Caki2 (cell line): Measurements from ENCODE around the gene CMKLR1. TPM values are rescaled to one million over a fixed set of nuclear protein-coding genes. Genes with fewer than 3 reads are reported as not detected.

ENCODE experiments used
- DNase-seq: peaks from one replicate; pipeline ENCODE4 v3.0.0-alpha.2; 2015; ENCODE audit warnings: low read depth
- in situ Hi-C: cut with HindIII; loops from 2 replicates; pipeline ENCODE4 v1.10.0; 2016; ENCODE audit warnings: low sequenced_read_pairs, low pct_unique_long_range_greater_than_20kb, mixed read lengths
- total RNA-seq: library from RNA; depleted of rRNA; stranded (reverse); fragments of >200 nt; shearing (Covaris generic); gene quantifications from 2 replicates; pipeline ENCODE4 v1.2.3, GENCODE V29; 2014; ENCODE audit warnings: low replicate concordance

Gene CMKLR1
- total RNA-seq, 1 experiment from 2014 or later = not detected

- in situ Hi-C loops = no loop called here
These were observed 51.9 kb downstream of the CMKLR1 start for GRCh38 chr12:108287227-108287626.

GRCh38 chr12:108285016-108285415 lies 54.1 kb downstream of the CMKLR1 start:
- no peak for DNase-seq
- in situ Hi-C loops = no loop called here

More at GRCh38 chr12:108287227-108287626, 51.9 kb downstream of the CMKLR1 start:
- DNase-seq = no peak

GRCh38 chr12:108284163-108284562 lies 54.9 kb downstream of the CMKLR1 start:
- in situ Hi-C loops = no loop called here
- DNase-seq = no peak

- in situ Hi-C loops = no loop called here
- DNase-seq = no peak
These were observed 56.4 kb downstream of the CMKLR1 start for GRCh38 chr12:108282676-108283075.

GRCh38 chr12:108282160-108282559 lies 57.0 kb downstream of the CMKLR1 start:
- no peak for DNase-seq
- in situ Hi-C loops = no loop called here

- no peak for DNase-seq
- in situ Hi-C loops = no loop called here
These were observed 61.5 kb downstream of the CMKLR1 start for GRCh38 chr12:108277613-108278012.

GRCh38 chr12:108273217-108273616 lies 65.9 kb downstream of the CMKLR1 start:
- in situ Hi-C loops = no loop called here
- no peak for DNase-seq

GRCh38 chr12:108271951-108272872 lies 66.9 kb downstream of the CMKLR1 start:
- no peak for DNase-seq
- in situ Hi-C loops = no loop called here

- in situ Hi-C loops = no loop called here
These were observed 68.3 kb downstream of the CMKLR1 start for GRCh38 chr12:108270849-108271143.

GRCh38 chr12:108270035-108270848 lies 68.9 kb downstream of the CMKLR1 start:
- in situ Hi-C loops = no loop called here
- DNase-seq = no peak

More at GRCh38 chr12:108270849-108271143, 68.3 kb downstream of the CMKLR1 start:
- DNase-seq = no peak

GRCh38 chr12:108269224-108269623 lies 69.9 kb downstream of the CMKLR1 start:
- in situ Hi-C loops = no loop called here
- no peak for DNase-seq

GRCh38 chr12:108268397-108268796 lies 70.7 kb downstream of the CMKLR1 start:
- in situ Hi-C loops = no loop called here

GRCh38 chr12:108267450-108267849 lies 71.7 kb downstream of the CMKLR1 start:
- DNase-seq = no peak
- in situ Hi-C loops = no loop called here

More at GRCh38 chr12:108268397-108268796, 70.7 kb downstream of the CMKLR1 start:
- no peak for DNase-seq

GRCh38 chr12:108266131-108266530 lies 73.0 kb downstream of the CMKLR1 start:
- in situ Hi-C loops = no loop called here
- DNase-seq = no peak

GRCh38 chr12:108265505-108265904 lies 73.6 kb downstream of the CMKLR1 start:
- in situ Hi-C loops = no loop called here
- no peak for DNase-seq

- DNase-seq = no peak
- in situ Hi-C loops = no loop called here
These were observed 78.1 kb downstream of the CMKLR1 start for GRCh38 chr12:108260969-108261368.

- no peak for DNase-seq
- in situ Hi-C loops = no loop called here
These were observed 79.1 kb downstream of the CMKLR1 start for GRCh38 chr12:108260039-108260438.

GRCh38 chr12:108257610-108258106 lies 81.5 kb downstream of the CMKLR1 start:
- in situ Hi-C loops = no loop called here
- DNase-seq = no peak

- DNase-seq = no peak
- in situ Hi-C loops = no loop called here
These were observed 82.1 kb downstream of the CMKLR1 start for GRCh38 chr12:108257004-108257403.
